GM23338 (cell line): ENCODE measurements around the gene NKD1.

Experiments used
- CREB1 ChIP-seq: fragments of 250-450 bp; sonication (Bioruptor Pico); IDR thresholded peaks from 2 replicates; pipeline ENCODE4 v1.5.0; 2020; ENCODE audit warnings: low read depth, mild to moderate bottlenecking, moderate library complexity
- EZH2 ChIP-seq: fragments of 200-600 bp; sonication (generic); IDR thresholded peaks from one replicate; pipeline ENCODE4 v1.8.0; 2017; ENCODE audit warnings: antibody characterized with exemption, mild to moderate bottlenecking, low read depth; ENCODE audit not compliant: unreplicated experiment
- EZH2phosphoT487 ChIP-seq: fragments of 200-600 bp; sonication (generic); IDR thresholded peaks from one replicate; pipeline ENCODE4 v1.8.1; 2018; ENCODE audit warnings: antibody characterized with exemption; ENCODE audit not compliant: unreplicated experiment
- JUNB ChIP-seq: IDR thresholded peaks from one replicate; pipeline ENCODE4 v1.6.1; 2016; ENCODE audit warnings: antibody characterized with exemption; ENCODE audit not compliant: unreplicated experiment
- POLR2AphosphoS5 ChIP-seq: IDR thresholded peaks from 2 replicates; pipeline ENCODE4 v1.6.1; 2016; ENCODE audit warnings: antibody characterized with exemption, low read depth
- ZNF114 ChIP-seq: fragments of 250-450 bp; sonication (Bioruptor Pico); IDR thresholded peaks from 2 replicates; pipeline ENCODE4 v1.5.0; 2020; ENCODE audit warnings: mild to moderate bottlenecking, moderate library complexity
- TF ChIP-seq, protein P1 (sequence below), 2 experiments: fragments of 200-600 bp in 1 of 2; sonication (generic) in 1 of 2; conservative IDR thresholded peaks; 2 replicates each; pipeline versions ENCODE4 v1.5.1 to v1.6.1; 2016 to 2017; ENCODE audit warnings: antibody characterized with exemption in 2 of 2, low read depth in 2 of 2, mild to moderate bottlenecking in 2 of 2, moderate library complexity in 1 of 2
- TF ChIP-seq, protein P2 (sequence below): IDR thresholded peaks from one replicate; pipeline ENCODE4 v1.6.1; 2018; ENCODE audit warnings: antibody characterized with exemption; ENCODE audit not compliant: unreplicated experiment
- TF ChIP-seq, protein P3 (sequence below): IDR thresholded peaks from 2 replicates; pipeline ENCODE4 v1.6.1; 2016; ENCODE audit warnings: antibody characterized with exemption

DNA sequence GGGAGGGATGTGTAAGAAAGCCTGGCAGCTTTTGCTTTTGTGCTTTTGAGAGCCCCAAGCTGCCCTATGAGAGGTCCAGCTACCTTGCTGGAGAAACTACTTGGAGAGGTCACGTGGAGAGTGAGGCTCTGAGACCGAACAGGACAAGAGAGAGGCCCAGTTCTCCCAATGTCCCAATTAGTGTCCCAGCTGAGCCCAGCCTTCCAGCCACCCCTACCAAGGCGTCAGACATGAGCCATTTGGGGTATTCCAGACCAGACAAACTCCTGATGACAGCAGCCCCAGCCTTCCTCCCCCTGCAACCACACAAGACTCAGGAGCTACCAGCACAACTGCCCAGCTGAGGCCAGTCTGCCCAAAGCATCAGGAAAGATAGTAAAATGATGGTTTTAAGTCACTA, 35.0 kb downstream of the NKD1 start:
- TF ChIP-seq, protein P1, sequence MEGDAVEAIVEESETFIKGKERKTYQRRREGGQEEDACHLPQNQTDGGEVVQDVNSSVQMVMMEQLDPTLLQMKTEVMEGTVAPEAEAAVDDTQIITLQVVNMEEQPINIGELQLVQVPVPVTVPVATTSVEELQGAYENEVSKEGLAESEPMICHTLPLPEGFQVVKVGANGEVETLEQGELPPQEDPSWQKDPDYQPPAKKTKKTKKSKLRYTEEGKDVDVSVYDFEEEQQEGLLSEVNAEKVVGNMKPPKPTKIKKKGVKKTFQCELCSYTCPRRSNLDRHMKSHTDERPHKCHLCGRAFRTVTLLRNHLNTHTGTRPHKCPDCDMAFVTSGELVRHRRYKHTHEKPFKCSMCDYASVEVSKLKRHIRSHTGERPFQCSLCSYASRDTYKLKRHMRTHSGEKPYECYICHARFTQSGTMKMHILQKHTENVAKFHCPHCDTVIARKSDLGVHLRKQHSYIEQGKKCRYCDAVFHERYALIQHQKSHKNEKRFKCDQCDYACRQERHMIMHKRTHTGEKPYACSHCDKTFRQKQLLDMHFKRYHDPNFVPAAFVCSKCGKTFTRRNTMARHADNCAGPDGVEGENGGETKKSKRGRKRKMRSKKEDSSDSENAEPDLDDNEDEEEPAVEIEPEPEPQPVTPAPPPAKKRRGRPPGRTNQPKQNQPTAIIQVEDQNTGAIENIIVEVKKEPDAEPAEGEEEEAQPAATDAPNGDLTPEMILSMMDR (conservative IDR thresholded peaks at IDR 0.05; ENCODE audit: low read depth in 2 of 2) = no peak
- no peak for TF ChIP-seq JUNB
- TF ChIP-seq EZH2 = no peak
- TF ChIP-seq POLR2AphosphoS5 = no peak
- no peak for TF ChIP-seq CREB1
- TF ChIP-seq, protein P2, sequence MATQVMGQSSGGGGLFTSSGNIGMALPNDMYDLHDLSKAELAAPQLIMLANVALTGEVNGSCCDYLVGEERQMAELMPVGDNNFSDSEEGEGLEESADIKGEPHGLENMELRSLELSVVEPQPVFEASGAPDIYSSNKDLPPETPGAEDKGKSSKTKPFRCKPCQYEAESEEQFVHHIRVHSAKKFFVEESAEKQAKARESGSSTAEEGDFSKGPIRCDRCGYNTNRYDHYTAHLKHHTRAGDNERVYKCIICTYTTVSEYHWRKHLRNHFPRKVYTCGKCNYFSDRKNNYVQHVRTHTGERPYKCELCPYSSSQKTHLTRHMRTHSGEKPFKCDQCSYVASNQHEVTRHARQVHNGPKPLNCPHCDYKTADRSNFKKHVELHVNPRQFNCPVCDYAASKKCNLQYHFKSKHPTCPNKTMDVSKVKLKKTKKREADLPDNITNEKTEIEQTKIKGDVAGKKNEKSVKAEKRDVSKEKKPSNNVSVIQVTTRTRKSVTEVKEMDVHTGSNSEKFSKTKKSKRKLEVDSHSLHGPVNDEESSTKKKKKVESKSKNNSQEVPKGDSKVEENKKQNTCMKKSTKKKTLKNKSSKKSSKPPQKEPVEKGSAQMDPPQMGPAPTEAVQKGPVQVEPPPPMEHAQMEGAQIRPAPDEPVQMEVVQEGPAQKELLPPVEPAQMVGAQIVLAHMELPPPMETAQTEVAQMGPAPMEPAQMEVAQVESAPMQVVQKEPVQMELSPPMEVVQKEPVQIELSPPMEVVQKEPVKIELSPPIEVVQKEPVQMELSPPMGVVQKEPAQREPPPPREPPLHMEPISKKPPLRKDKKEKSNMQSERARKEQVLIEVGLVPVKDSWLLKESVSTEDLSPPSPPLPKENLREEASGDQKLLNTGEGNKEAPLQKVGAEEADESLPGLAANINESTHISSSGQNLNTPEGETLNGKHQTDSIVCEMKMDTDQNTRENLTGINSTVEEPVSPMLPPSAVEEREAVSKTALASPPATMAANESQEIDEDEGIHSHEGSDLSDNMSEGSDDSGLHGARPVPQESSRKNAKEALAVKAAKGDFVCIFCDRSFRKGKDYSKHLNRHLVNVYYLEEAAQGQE = no peak
- no peak for TF ChIP-seq EZH2phosphoT487
- TF ChIP-seq, protein P3, sequence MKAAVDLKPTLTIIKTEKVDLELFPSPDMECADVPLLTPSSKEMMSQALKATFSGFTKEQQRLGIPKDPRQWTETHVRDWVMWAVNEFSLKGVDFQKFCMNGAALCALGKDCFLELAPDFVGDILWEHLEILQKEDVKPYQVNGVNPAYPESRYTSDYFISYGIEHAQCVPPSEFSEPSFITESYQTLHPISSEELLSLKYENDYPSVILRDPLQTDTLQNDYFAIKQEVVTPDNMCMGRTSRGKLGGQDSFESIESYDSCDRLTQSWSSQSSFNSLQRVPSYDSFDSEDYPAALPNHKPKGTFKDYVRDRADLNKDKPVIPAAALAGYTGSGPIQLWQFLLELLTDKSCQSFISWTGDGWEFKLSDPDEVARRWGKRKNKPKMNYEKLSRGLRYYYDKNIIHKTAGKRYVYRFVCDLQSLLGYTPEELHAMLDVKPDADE = no peak
- no peak for TF ChIP-seq ZNF114 (CRISPR knock-in tag)
